ENCODE results near the gene RASSF4.

Gene RASSF4

GRCh38 chr10:44951576-44952226 lies 7.9 kb upstream of the RASSF4 start:
- Histone ChIP-seq H3K36me3 (ENCODE audit: insufficient read depth, low read depth, low read length) (no peaks in the 10 kb centered on the region), H3K4me1 (ENCODE audit: insufficient read depth, low read length) (peaks cover 10% of the 10 kb centered on the region; the same call in 1 of the 2 replicates), H3K27me3 (ENCODE audit: insufficient read depth, low read length) (no peaks in the 10 kb centered on the region), H3K9me3 (ENCODE audit: insufficient read depth, low read depth, low read length) (no peaks in the 10 kb centered on the region), H3K27ac (ENCODE audit: low read length) (no peak overlapping the region), H3K9ac (ENCODE audit: low read depth, low read length) (no peak overlapping the region), H3K4me3 (ENCODE audit: low read length) (no peak overlapping the region)

- Histone ChIP-seq H3K27me3 (ENCODE audit: insufficient read depth, low read length) (no peaks in the 10 kb centered on the region), H3K27ac (ENCODE audit: low read length) (no peak overlapping the region), H3K9ac (ENCODE audit: low read depth, low read length) (no peak overlapping the region), H3K4me1 (ENCODE audit: insufficient read depth, low read length) (peaks cover 10% of the 10 kb centered on the region; the same call in 1 of the 2 replicates), H3K9me3 (ENCODE audit: insufficient read depth, low read depth, low read length) (no peaks in the 10 kb centered on the region), H3K36me3 (ENCODE audit: insufficient read depth, low read depth, low read length) (no peaks in the 10 kb centered on the region), H3K4me3 (ENCODE audit: low read length) (no peak overlapping the region)
Observed at GRCh38 chr10:44952779-44953231, 6.8 kb upstream of the RASSF4 start.

- Histone ChIP-seq H3K27ac (ENCODE audit: low read length) (no peak overlapping the region), H3K4me1 (ENCODE audit: insufficient read depth, low read length) (peaks cover 14% of the 10 kb centered on the region; the same call in 1 of the 2 replicates)
Observed at GRCh38 chr10:44954042-44954441, 5.6 kb upstream of the RASSF4 start.

GRCh38 chr10:44954962-44955361 lies 4.6 kb upstream of the RASSF4 start:
- H3K4me1 ChIP-seq (ENCODE audit: insufficient read depth, low read length), result peaks cover 14% of the 10 kb centered on the region; the same call in 1 of the 2 replicates
- no peaks in the 10 kb centered on the region for H3K36me3 ChIP-seq (ENCODE audit: insufficient read depth, low read depth, low read length)
- no peak overlapping the region for H3K4me3 ChIP-seq (ENCODE audit: low read length)
- peaks cover 3% of the 10 kb centered on the region for H3K27me3 ChIP-seq (ENCODE audit: insufficient read depth, low read length)
- no peak overlapping the region for H3K27ac ChIP-seq (ENCODE audit: low read length)
- H3K9me3 ChIP-seq (ENCODE audit: insufficient read depth, low read depth, low read length), result no peaks in the 10 kb centered on the region
- no peak overlapping the region for H3K9ac ChIP-seq (ENCODE audit: low read depth, low read length)

More at GRCh38 chr10:44954042-44954441, 5.6 kb upstream of the RASSF4 start:
- H3K27me3 ChIP-seq (ENCODE audit: insufficient read depth, low read length), result no peaks in the 10 kb centered on the region
- no peak overlapping the region for H3K4me3 ChIP-seq (ENCODE audit: low read length)
- no peaks in the 10 kb centered on the region for H3K9me3 ChIP-seq (ENCODE audit: insufficient read depth, low read depth, low read length)
- H3K36me3 ChIP-seq (ENCODE audit: insufficient read depth, low read depth, low read length), result no peaks in the 10 kb centered on the region
- no peak overlapping the region for H3K9ac ChIP-seq (ENCODE audit: low read depth, low read length)

- no peaks in the 10 kb centered on the region for H3K9me3 ChIP-seq (ENCODE audit: insufficient read depth, low read depth, low read length)
- no peak overlapping the region for H3K9ac ChIP-seq (ENCODE audit: low read depth, low read length)
- H3K4me1 ChIP-seq (ENCODE audit: insufficient read depth, low read length), result peaks cover 19% of the 10 kb centered on the region; the same call in 1 of the 2 replicates
- H3K27ac ChIP-seq (ENCODE audit: low read length), result no peak overlapping the region
- peaks cover 9% of the 10 kb centered on the region for H3K27me3 ChIP-seq (ENCODE audit: insufficient read depth, low read length)
- H3K4me3 ChIP-seq (ENCODE audit: low read length), result no peak overlapping the region
- H3K36me3 ChIP-seq (ENCODE audit: insufficient read depth, low read depth, low read length), result no peaks in the 10 kb centered on the region
Observed at GRCh38 chr10:44955413-44956070, 4.1 kb upstream of the RASSF4 start.

- H3K4me3 ChIP-seq (ENCODE audit: low read length), result no peak overlapping the region
- H3K27me3 ChIP-seq (ENCODE audit: insufficient read depth, low read length), result peaks cover 16% of the 10 kb centered on the region
- no peak overlapping the region for H3K27ac ChIP-seq (ENCODE audit: low read length)
- H3K9ac ChIP-seq (ENCODE audit: low read depth, low read length), result no peak overlapping the region
- no peaks in the 10 kb centered on the region for H3K36me3 ChIP-seq (ENCODE audit: insufficient read depth, low read depth, low read length)
- no peaks in the 10 kb centered on the region for H3K9me3 ChIP-seq (ENCODE audit: insufficient read depth, low read depth, low read length)
- peaks cover 23% of the 10 kb centered on the region; the same call in 1 of the 2 replicates for H3K4me1 ChIP-seq (ENCODE audit: insufficient read depth, low read length)
Observed at GRCh38 chr10:44956226-44956625, 3.4 kb upstream of the RASSF4 start.

GRCh38 chr10:44956717-44957706 lies 2.6 kb upstream of the RASSF4 start:
- H3K27ac ChIP-seq (ENCODE audit: low read length), result no peak overlapping the region
- H3K36me3 ChIP-seq (ENCODE audit: insufficient read depth, low read depth, low read length), result no peaks in the 10 kb centered on the region
- no peak overlapping the region for H3K9ac ChIP-seq (ENCODE audit: low read depth, low read length)
- H3K9me3 ChIP-seq (ENCODE audit: insufficient read depth, low read depth, low read length), result no peaks in the 10 kb centered on the region
- H3K4me3 ChIP-seq (ENCODE audit: low read length), result no peak overlapping the region
- H3K27me3 ChIP-seq (ENCODE audit: insufficient read depth, low read length), result peaks cover 18% of the 10 kb centered on the region
- H3K4me1 ChIP-seq (ENCODE audit: insufficient read depth, low read length), result peaks cover 23% of the 10 kb centered on the region; the same call in 1 of the 2 replicates

- no peak overlapping the region for H3K27ac ChIP-seq (ENCODE audit: low read length)
- peak overlapping the region; percentile 97 for H3K4me3 ChIP-seq (ENCODE audit: low read length)
- no peaks in the 10 kb centered on the region for H3K9me3 ChIP-seq (ENCODE audit: insufficient read depth, low read depth, low read length)
- peak overlapping the region; percentile 92; the same call in 1 of the 2 replicates for H3K9ac ChIP-seq (ENCODE audit: low read depth, low read length)
- H3K36me3 ChIP-seq (ENCODE audit: insufficient read depth, low read depth, low read length), result no peaks in the 10 kb centered on the region
- peaks cover 14% of the 10 kb centered on the region; the same call in 1 of the 2 replicates for H3K4me1 ChIP-seq (ENCODE audit: insufficient read depth, low read length)
- peaks cover 20% of the 10 kb centered on the region for H3K27me3 ChIP-seq (ENCODE audit: insufficient read depth, low read length)
Observed at GRCh38 chr10:44958196-44958897, 1.3 kb upstream of the RASSF4 start.

- H3K27ac ChIP-seq (ENCODE audit: low read length), result peak overlapping the region; percentile 48
- peaks cover 19% of the 10 kb centered on the region for H3K4me1 ChIP-seq (ENCODE audit: insufficient read depth, low read length)
- H3K9ac ChIP-seq (ENCODE audit: low read depth, low read length), result peak overlapping the region; percentile 92
- no peaks in the 10 kb centered on the region for H3K9me3 ChIP-seq (ENCODE audit: insufficient read depth, low read depth, low read length)
- peaks cover 20% of the 10 kb centered on the region for H3K27me3 ChIP-seq (ENCODE audit: insufficient read depth, low read length)
- peak overlapping the region; percentile 97 for H3K4me3 ChIP-seq (ENCODE audit: low read length)
- no peaks in the 10 kb centered on the region for H3K36me3 ChIP-seq (ENCODE audit: insufficient read depth, low read depth, low read length)
Observed at GRCh38 chr10:44958898-44959246, 730 bp upstream of the RASSF4 start.

GRCh38 chr10:44960088-44960460 lies 472 bp downstream of the RASSF4 start:
- Histone ChIP-seq H3K9me3 (ENCODE audit: insufficient read depth, low read depth, low read length) (no peaks in the 10 kb centered on the region), H3K36me3 (ENCODE audit: insufficient read depth, low read depth, low read length) (no peaks in the 10 kb centered on the region), H3K27me3 (ENCODE audit: insufficient read depth, low read length) (peaks cover 20% of the 10 kb centered on the region), H3K4me1 (ENCODE audit: insufficient read depth, low read length) (peaks cover 31% of the 10 kb centered on the region), H3K27ac (ENCODE audit: low read length) (no peak overlapping the region), H3K9ac (ENCODE audit: low read depth, low read length) (peak overlapping the region; percentile 48; the same call in 1 of the 2 replicates), H3K4me3 (ENCODE audit: low read length) (peak overlapping the region; percentile 80)
